ENCODE measurements around the gene PIP5K1B. TPM values are rescaled to one million over a fixed set of nuclear protein-coding genes. Genes with fewer than 3 reads are reported as not detected.

Gene PIP5K1B
- total and polyA plus RNA-seq, 2 donors (not counting 3 experiments of a cell fraction or from before 2014, with no cell fraction given), result 0.27 TPM; not detected in 1

GRCh38 chr9:69012696-69013381 lies 307.8 kb downstream of the PIP5K1B start:
- Histone ChIP-seq H3K9ac (replicated peaks; ENCODE audit: extremely low read depth, insufficient read depth, low read length) (no peak overlapping the region), H3K36me3 (ENCODE audit: control insufficient read depth in 2 of 2, extremely low read depth in 1 of 2, insufficient read depth in 2 of 2, low read length in 2 of 2) (no peaks in the 10 kb centered on the region), H3K4me3 (replicated peaks in 1 of 3; ENCODE audit: insufficient read depth in 1 of 3, low read depth in 1 of 3, low read length in 3 of 3) (no peak overlapping the region), H3K79me2 (ENCODE audit: control insufficient read depth, insufficient read depth, low read length) (no peaks in the 10 kb centered on the region), H2AFZ (ENCODE audit: low read depth, low read length) (no peak overlapping the region), H4K20me1 (replicated peaks; ENCODE audit: control insufficient read depth, extremely low read depth, insufficient read depth, low read length) (no peaks in the 10 kb centered on the region), H3K4me2 (ENCODE audit: insufficient read depth, low read length) (no peak overlapping the region), H3K4me1 (ENCODE audit: control insufficient read depth, extremely low read depth, insufficient read depth, low read length) (no peaks in the 10 kb centered on the region), H3K9me3 (replicated peaks; ENCODE audit: control insufficient read depth, insufficient read depth, low read length) (no peaks in the 10 kb centered on the region), H3K27me3 (ENCODE audit: control insufficient read depth in 2 of 2, insufficient read depth in 2 of 2, low read length in 2 of 2) (peaks cover 2 to 12% of the 10 kb centered on the region in 2 experiments), H3K27ac (ENCODE audit: insufficient read depth, low read depth, low read length) (no peak overlapping the region), H3K9me1 (replicated peaks; ENCODE audit: control insufficient read depth, extremely low read depth, insufficient read depth, low read length) (no peaks in the 10 kb centered on the region)
- intact Hi-C loops (cut with micrococcal nuclease), result no loop called here
- BruUV-seq (replicated peaks), result no TSS peak
- ChIA-PET POLR2A (no interaction called here), CTCF (no interaction called here)
- DNase-seq (ENCODE audit: low read depth, low spot score) (no peak), FAIRE-seq (no peak)
- dilution Hi-C loops (cut with MboI; ENCODE audit: extremely low pct_ligation_motif_present, low sequenced_read_pairs), result no loop called here
- TF ChIP-seq EZH2 (IDR thresholded peaks at IDR 0.05; ENCODE audit: borderline replicate concordance, low read depth, low read length, severe bottlenecking) (no peak), MYC (IDR thresholded peaks at IDR 0.05; ENCODE audit: low read depth, low read length) (no peak)

GRCh38 chr9:69013382-69013727 lies 308.3 kb downstream of the PIP5K1B start:
- H3K27ac ChIP-seq (ENCODE audit: insufficient read depth, low read depth, low read length), result no peak overlapping the region
- H3K79me2 ChIP-seq (ENCODE audit: control insufficient read depth, insufficient read depth, low read length), result no peaks in the 10 kb centered on the region
- intact Hi-C loops (cut with micrococcal nuclease), result no loop called here
- peaks cover 2 to 12% of the 10 kb centered on the region in 2 experiments for H3K27me3 ChIP-seq (ENCODE audit: control insufficient read depth in 2 of 2, insufficient read depth in 2 of 2, low read length in 2 of 2)
- TF ChIP-seq, protein P1, sequence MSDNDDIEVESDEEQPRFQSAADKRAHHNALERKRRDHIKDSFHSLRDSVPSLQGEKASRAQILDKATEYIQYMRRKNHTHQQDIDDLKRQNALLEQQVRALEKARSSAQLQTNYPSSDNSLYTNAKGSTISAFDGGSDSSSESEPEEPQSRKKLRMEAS (IDR thresholded peaks at IDR 0.05; ENCODE audit: insufficient read depth, insufficient read length), result no peak
- TF ChIP-seq, protein P2, sequence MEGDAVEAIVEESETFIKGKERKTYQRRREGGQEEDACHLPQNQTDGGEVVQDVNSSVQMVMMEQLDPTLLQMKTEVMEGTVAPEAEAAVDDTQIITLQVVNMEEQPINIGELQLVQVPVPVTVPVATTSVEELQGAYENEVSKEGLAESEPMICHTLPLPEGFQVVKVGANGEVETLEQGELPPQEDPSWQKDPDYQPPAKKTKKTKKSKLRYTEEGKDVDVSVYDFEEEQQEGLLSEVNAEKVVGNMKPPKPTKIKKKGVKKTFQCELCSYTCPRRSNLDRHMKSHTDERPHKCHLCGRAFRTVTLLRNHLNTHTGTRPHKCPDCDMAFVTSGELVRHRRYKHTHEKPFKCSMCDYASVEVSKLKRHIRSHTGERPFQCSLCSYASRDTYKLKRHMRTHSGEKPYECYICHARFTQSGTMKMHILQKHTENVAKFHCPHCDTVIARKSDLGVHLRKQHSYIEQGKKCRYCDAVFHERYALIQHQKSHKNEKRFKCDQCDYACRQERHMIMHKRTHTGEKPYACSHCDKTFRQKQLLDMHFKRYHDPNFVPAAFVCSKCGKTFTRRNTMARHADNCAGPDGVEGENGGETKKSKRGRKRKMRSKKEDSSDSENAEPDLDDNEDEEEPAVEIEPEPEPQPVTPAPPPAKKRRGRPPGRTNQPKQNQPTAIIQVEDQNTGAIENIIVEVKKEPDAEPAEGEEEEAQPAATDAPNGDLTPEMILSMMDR (IDR thresholded peaks at IDR 0.05; ENCODE audit: extremely low read depth in 1 of 2, insufficient read depth in 1 of 2, low read depth in 1 of 2, low read length in 2 of 2), result no peak
- TF ChIP-seq FOS (IDR thresholded peaks at IDR 0.05; ENCODE audit: borderline replicate concordance, insufficient read depth, low read length) (no peak), EZH2 (IDR thresholded peaks at IDR 0.05; ENCODE audit: borderline replicate concordance, low read depth, low read length, severe bottlenecking) (no peak), GATA2 (IDR thresholded peaks at IDR 0.05; ENCODE audit: insufficient read depth, insufficient read length, low read depth, low read length) (no peak), MYC (IDR thresholded peaks at IDR 0.05; ENCODE audit: low read depth, low read length) (no peak)
- no TSS peak for BruUV-seq (replicated peaks)
- FAIRE-seq (no peak), DNase-seq (ENCODE audit: low read depth, low spot score) (no peak)
- H4K20me1 ChIP-seq (replicated peaks; ENCODE audit: control insufficient read depth, extremely low read depth, insufficient read depth, low read length), result no peaks in the 10 kb centered on the region
- dilution Hi-C loops (cut with MboI; ENCODE audit: extremely low pct_ligation_motif_present, low sequenced_read_pairs), result no loop called here
- H3K9me3 ChIP-seq (replicated peaks; ENCODE audit: control insufficient read depth, insufficient read depth, low read length), result no peaks in the 10 kb centered on the region
- no peaks in the 10 kb centered on the region for H3K9me1 ChIP-seq (replicated peaks; ENCODE audit: control insufficient read depth, extremely low read depth, insufficient read depth, low read length)
- H3K36me3 ChIP-seq (ENCODE audit: control insufficient read depth in 2 of 2, extremely low read depth in 1 of 2, insufficient read depth in 2 of 2, low read length in 2 of 2), result no peaks in the 10 kb centered on the region
- H2AFZ ChIP-seq (ENCODE audit: low read depth, low read length), result no peak overlapping the region
- no peak overlapping the region for H3K4me3 ChIP-seq (replicated peaks in 1 of 3; ENCODE audit: insufficient read depth in 1 of 3, low read depth in 1 of 3, low read length in 3 of 3)
- no peak overlapping the region for H3K4me2 ChIP-seq (ENCODE audit: insufficient read depth, low read length)
- H3K4me1 ChIP-seq (ENCODE audit: control insufficient read depth, extremely low read depth, insufficient read depth, low read length), result no peaks in the 10 kb centered on the region
- POLR2A ChIA-PET, result no interaction called here
- no peak overlapping the region for H3K9ac ChIP-seq (replicated peaks; ENCODE audit: extremely low read depth, insufficient read depth, low read length)
- CTCF ChIA-PET, result no interaction called here
